NB4 (cell line): ENCODE results near the gene FBXL17.

ENCODE experiments used
- DNase-seq: peaks from one replicate; pipeline ENCODE4 v3.0.0; 2010; ENCODE audit warnings: low read depth
- H3K4me3 ChIP-seq: one replicate; pipeline ENCODE4 v1.5.1; 2011; ENCODE audit warnings: mild to moderate bottlenecking, low read depth, low read length, moderate library complexity
- MAX ChIP-seq: IDR thresholded peaks from 2 replicates; pipeline ENCODE4 v1.6.1; 2011; ENCODE audit warnings: low read depth, low read length
- MYC ChIP-seq: IDR thresholded peaks from 2 replicates; pipeline ENCODE4 v1.6.1; 2011; ENCODE audit warnings: low read depth, low read length
- POLR2A ChIP-seq: IDR thresholded peaks from 2 replicates; pipeline ENCODE4 v1.6.1; 2011; ENCODE audit warnings: mild to moderate bottlenecking; ENCODE audit not compliant: insufficient read length; ENCODE audit errors: extremely low read depth
- TF ChIP-seq, protein P1 (sequence below): IDR thresholded peaks from one replicate; pipeline ENCODE4 v1.5.1; 2012; ENCODE audit warnings: low read depth, low read length

FBXL17 gene

GRCh38 chr5:107919361-107919760, 462.5 kb downstream of the FBXL17 start:
- TF ChIP-seq, protein P1, sequence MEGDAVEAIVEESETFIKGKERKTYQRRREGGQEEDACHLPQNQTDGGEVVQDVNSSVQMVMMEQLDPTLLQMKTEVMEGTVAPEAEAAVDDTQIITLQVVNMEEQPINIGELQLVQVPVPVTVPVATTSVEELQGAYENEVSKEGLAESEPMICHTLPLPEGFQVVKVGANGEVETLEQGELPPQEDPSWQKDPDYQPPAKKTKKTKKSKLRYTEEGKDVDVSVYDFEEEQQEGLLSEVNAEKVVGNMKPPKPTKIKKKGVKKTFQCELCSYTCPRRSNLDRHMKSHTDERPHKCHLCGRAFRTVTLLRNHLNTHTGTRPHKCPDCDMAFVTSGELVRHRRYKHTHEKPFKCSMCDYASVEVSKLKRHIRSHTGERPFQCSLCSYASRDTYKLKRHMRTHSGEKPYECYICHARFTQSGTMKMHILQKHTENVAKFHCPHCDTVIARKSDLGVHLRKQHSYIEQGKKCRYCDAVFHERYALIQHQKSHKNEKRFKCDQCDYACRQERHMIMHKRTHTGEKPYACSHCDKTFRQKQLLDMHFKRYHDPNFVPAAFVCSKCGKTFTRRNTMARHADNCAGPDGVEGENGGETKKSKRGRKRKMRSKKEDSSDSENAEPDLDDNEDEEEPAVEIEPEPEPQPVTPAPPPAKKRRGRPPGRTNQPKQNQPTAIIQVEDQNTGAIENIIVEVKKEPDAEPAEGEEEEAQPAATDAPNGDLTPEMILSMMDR: no peak
- no peak for TF ChIP-seq MYC
- no peak for TF ChIP-seq MAX
- TF ChIP-seq POLR2A: no peak
- H3K4me3 ChIP-seq: no peak overlapping the region
- no peak for DNase-seq

- no peak overlapping the region for H3K4me3 ChIP-seq
- no peak for TF ChIP-seq MYC
- TF ChIP-seq MAX: no peak
- no peak for TF ChIP-seq POLR2A
- TF ChIP-seq, protein P1: no peak
- DNase-seq: peak; percentile 4
Observed at GRCh38 chr5:107917983-107918382, 463.9 kb downstream of the FBXL17 start.

DNA sequence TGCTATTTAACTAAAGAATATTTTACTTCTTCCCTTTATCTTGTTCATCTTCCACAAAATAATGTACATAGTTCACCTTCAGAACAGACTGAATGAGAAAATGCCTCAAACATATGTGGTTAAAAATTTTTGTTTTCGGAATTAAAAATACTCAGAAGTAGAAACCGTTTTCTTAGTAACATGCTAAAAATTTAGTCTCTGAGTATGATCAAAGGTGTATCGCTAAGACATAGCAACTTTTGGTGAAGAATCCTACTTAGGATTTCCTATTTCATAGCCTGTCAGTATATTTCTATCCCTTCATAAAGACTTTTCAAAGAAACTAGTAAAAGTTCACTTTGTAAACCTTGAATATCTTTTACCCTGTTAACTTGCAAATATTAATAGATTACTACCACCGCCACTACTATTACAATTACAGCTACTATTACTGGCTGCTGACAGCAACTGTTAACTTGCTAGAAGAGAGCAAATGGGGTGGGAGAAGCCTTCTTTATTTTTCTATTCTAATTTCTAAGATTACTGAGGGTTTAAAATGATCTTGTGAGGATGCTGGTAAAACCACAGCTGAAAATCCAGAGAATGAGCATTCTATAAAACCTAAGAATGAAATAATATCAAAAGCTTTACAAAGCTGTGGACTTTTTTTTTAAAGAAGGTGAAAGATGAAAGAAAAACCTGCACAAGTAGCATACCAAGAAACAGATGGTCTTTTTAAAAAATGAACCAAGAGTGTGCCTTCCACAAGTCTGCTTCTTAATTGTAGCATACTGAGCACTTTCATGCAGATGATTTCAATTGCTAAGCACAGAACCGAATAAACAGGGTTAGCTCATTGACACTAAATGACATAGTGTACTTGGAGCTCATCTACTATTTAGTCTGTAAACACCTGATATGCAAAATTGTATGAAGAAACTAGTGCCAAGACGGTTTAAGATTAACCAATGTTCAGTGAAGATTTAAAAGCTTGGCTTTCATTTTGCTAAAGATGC, 464.9 kb downstream of the FBXL17 start:
- TF ChIP-seq POLR2A: no peak
- no peak for TF ChIP-seq MAX
- TF ChIP-seq, protein P1: no peak
- no peak for TF ChIP-seq MYC
- H3K4me3 ChIP-seq: no peak overlapping the region
- DNase-seq: no peak

DNA sequence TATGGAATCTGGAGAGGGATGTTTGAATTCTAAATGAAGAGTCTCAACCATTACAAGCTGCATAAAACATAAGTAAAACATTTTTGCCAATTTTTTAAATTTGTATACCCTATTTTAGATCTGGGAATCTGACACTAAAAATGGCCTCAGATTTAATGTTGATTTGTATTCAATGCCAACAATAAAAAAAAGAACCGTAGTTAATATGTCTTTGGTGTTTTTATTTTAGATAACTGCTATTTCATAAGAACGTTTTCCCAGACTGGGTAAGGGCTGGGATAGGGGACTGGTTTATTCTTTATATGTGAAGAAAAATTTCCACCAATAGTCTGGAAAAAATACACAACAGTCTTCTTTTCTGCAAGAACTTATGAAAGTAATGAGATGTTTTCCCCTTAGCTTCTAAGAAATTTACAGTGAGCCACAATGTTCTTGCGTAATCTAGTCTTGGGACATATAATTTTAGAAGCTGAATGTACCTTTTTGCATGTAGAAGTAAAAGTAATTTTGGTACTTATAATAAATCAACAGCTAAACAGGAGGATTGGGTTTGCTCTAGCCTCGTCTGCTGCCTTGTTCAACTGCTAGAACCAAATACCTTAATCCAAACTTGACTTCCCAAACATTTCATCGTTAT, 466.6 kb downstream of the FBXL17 start:
- peak; percentile 12 for DNase-seq
- no peak overlapping the region for H3K4me3 ChIP-seq

GRCh38 chr5:107913494-107913893, 468.4 kb downstream of the FBXL17 start:
- H3K4me3 ChIP-seq: no peak overlapping the region
- DNase-seq: no peak
- TF ChIP-seq MYC (no peak), MAX (no peak), POLR2A (no peak)
- TF ChIP-seq, protein P1: no peak

More for the DNA sequence above, 466.6 kb downstream of the FBXL17 start:
- TF ChIP-seq, protein P1: no peak
- no peak for TF ChIP-seq MYC
- TF ChIP-seq MAX: no peak
- no peak for TF ChIP-seq POLR2A
